ENCODE results near the gene BSN. TPM values are rescaled to one million over a fixed set of nuclear protein-coding genes. Genes with fewer than 3 reads are reported as not detected.
A peak's percentile ranks its signal among the peaks of the same experiment; 100 is the strongest.

Gene BSN
- total RNA-seq, 2 experiments from 2014 or later, result 0.08 to 0.14 TPM

DNA sequence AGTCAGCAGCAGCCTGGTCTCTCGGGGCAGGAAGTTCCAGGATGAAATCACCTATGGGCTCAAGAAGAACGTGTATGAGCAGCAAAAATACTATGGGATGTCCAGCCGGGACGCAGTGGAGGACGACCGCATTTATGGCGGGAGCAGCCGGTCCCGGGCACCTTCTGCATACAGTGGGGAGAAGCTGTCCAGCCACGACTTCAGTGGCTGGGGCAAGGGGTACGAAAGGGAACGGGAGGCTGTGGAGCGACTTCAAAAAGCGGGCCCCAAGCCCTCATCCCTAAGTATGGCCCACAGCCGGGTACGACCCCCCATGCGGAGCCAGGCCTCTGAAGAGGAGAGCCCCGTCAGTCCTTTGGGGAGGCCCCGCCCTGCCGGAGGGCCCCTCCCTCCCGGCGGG is 107.7 kb downstream of the BSN start:
- Mint-ChIP-seq H3K27me3 (no peaks in the 10 kb centered on the region), H3K9me3 (no peaks in the 10 kb centered on the region), H3K36me3 (no peaks in the 10 kb centered on the region), H3K4me1 (peaks cover 5% of the 10 kb centered on the region), H3K4me3 (no peak overlapping the region), H3K27ac (no peak overlapping the region)
- ATAC-seq (ENCODE audit: low read depth) (no peak), DNase-seq (no peak)
- POLR2A ChIA-PET, result no interaction called here

DNA sequence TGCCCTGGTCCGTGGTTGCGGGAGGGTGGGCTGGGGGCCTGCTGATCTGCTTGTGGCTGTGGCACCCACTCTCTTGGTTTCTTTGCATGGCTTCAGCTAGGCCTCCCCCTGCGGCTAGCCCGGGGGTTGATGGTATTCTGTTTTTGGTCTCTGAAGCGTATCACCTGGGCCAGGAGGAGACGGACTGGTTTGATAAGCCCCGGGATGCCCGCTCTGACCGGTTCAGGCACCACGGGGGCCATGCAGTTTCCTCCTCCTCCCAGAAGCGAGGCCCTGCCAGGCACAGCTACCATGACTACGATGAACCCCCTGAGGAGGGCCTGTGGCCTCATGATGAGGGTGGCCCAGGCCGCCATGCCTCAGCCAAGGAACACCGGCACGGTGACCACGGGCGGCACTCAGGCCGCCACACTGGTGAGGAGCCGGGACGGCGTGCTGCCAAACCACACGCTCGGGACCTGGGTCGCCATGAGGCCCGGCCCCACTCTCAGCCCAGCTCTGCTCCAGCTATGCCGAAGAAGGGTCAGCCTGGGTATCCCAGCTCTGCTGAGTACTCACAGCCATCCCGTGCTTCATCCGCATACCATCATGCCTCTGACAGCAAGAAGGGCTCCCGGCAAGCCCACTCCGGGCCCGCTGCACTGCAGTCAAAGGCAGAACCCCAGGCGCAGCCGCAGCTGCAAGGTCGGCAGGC is 108.6 kb downstream of the BSN start:
- Mint-ChIP-seq H3K36me3 (no peaks in the 10 kb centered on the region), H3K9me3 (no peaks in the 10 kb centered on the region), H3K27ac (no peak overlapping the region), H3K27me3 (no peaks in the 10 kb centered on the region), H3K4me1 (peaks cover 5% of the 10 kb centered on the region), H3K4me3 (no peak overlapping the region)
- DNase-seq, result no peak
- POLR2A ChIA-PET, result interaction anchor here (0.5 to 1.1 kb wide), 3 partner anchors 117 to 370 kb away, joined by 3 read pairs; no protein-coding TSS in a partner anchor
- no peak for ATAC-seq (ENCODE audit: low read depth)

DNA sequence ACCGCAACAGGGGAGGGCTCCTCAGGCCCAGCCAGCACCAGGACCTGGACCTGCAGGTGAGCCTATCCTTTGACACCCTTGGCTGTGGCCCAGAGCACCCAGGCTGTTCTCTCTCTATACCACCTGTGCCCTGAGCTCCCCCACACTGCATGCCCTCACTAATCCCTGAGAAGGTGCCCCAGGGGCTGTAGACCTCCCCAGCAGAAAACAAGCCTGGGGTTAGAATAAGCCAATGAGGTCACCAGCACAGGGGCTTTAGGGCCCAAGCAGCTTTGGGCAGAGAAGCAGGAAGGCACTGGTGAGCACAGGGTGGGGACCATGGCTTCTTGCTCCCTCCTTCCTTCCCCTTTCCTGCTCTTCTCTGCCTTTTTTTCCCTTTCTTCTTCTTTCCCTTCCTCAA is 109.6 kb downstream of the BSN start:
- Mint-ChIP-seq H3K4me3 (no peak overlapping the region), H3K27me3 (no peaks in the 10 kb centered on the region), H3K9me3 (no peaks in the 10 kb centered on the region), H3K36me3 (no peaks in the 10 kb centered on the region), H3K4me1 (peaks cover 7% of the 10 kb centered on the region), H3K27ac (no peak overlapping the region)
- DNase-seq (no peak), ATAC-seq (ENCODE audit: low read depth) (no peak)
- POLR2A ChIA-PET, result interaction anchor here (0.7 to 1.3 kb wide), 4 partner anchors 10 to 371 kb away, joined by 3 to 5 read pairs (median 3); no protein-coding TSS in a partner anchor

DNA sequence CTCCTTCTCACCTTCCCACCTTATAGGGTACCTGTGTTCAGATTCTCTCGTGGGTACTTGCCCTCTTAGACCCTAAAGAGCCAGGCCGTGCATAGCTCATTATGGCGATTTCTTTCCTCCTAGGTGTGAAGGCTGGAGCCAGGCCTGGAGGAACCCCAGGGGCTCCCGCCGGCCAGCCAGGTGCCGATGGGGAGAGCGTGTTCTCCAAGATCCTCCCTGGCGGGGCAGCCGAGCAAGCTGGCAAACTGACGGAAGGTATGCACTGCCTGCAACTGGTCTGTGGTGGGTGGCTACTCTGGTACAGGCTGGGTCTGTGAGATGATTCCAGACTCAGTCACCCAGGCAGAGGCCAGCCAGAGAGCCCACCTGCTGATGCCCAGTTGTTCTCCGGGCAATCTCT is 110.0 kb downstream of the BSN start:
- no peaks in the 10 kb centered on the region for H3K27me3 Mint-ChIP-seq
- ATAC-seq (ENCODE audit: low read depth), result no peak
- no peak overlapping the region for H3K27ac Mint-ChIP-seq
- H3K4me1 Mint-ChIP-seq, result peaks cover 7% of the 10 kb centered on the region
- POLR2A ChIA-PET, result interaction anchor here (1.3 kb wide), 1 partner anchor 124 kb away, joined by 5 read pairs; no protein-coding TSS in a partner anchor
- H3K36me3 Mint-ChIP-seq, result no peaks in the 10 kb centered on the region
- no peaks in the 10 kb centered on the region for H3K9me3 Mint-ChIP-seq
- no peak for DNase-seq
- no peak overlapping the region for H3K4me3 Mint-ChIP-seq

GRCh38 chr3:49665822-49666519 is 111.7 kb downstream of the BSN start:
- no peak overlapping the region for H3K27ac Mint-ChIP-seq
- ATAC-seq (ENCODE audit: low read depth) (no peak), DNase-seq (no peak)
- POLR2A ChIA-PET, result interaction anchor here (1.0 to 1.4 kb wide), 2 partner anchors 62 to 126 kb away, joined by 4 read pairs; no protein-coding TSS in a partner anchor
- H3K27me3 Mint-ChIP-seq, result no peaks in the 10 kb centered on the region
- no peaks in the 10 kb centered on the region for H3K36me3 Mint-ChIP-seq
- no peaks in the 10 kb centered on the region for H3K9me3 Mint-ChIP-seq
- H3K4me3 Mint-ChIP-seq, result no peak overlapping the region
- peaks cover 5% of the 10 kb centered on the region for H3K4me1 Mint-ChIP-seq

DNA sequence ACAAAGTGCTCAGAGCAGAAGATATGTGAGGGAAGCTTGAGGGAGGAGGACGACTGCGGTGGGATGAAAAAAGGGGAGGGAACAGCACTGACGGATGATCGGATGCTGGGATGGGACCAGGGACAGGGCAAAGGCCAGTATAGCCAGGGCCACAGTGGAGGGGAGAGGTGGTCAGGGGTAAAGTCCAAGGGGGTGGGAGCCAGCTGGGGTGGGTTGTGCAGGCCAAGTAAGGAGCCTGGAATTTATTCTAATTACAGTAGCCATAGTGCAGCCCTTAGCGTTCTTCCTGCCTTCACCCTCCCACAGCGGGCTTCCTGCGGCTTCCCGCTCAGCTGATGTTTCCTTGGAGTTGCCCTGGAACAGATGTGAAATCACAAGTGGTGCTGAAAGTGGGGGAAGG is 112.3 kb downstream of the BSN start:
- Mint-ChIP-seq H3K27ac (no peak overlapping the region), H3K9me3 (no peaks in the 10 kb centered on the region), H3K27me3 (no peaks in the 10 kb centered on the region), H3K36me3 (no peaks in the 10 kb centered on the region), H3K4me3 (no peak overlapping the region), H3K4me1 (peaks cover 5% of the 10 kb centered on the region)
- POLR2A ChIA-PET, result interaction anchor here (1.4 kb wide), 1 partner anchor 63 kb away, joined by 4 read pairs; no protein-coding TSS in a partner anchor
- no peak for DNase-seq
- ATAC-seq (ENCODE audit: low read depth), result no peak

DNA sequence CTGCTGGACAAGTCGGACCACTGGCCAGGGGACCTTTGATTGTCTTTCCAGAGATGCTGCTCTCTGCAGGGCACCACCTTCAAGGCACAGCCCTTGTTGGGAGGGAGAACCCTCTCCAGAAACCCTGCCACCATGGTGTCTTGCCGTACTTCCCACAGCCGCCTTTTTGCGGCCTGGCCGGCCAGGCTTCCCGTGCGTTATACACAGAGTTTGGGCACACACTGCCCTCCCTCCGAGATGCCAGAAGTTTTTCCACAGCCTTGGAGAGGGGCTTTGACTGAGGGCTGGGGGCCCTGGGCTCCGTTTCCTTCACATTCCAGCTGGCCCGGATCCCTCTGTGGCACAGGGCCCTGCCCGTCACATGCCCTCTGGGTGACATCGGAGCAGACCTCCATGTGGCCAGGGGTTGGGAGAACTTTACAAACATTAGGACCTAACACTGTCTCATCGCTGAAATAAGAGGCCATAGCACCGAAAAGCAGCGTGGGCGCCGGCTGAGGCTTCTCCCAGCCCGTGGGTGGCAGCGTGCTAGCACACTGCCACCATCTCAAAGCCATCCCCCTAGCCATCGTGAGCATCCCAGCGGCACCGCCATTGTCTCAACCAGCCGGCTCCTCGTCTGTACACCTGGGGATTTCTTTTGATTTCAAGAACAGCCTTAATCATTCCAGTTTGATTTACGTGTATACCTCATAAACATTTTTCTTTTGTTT is 113.6 kb downstream of the BSN start:
- POLR2A ChIA-PET, result no interaction called here
- DNase-seq (no peak), ATAC-seq (ENCODE audit: low read depth) (no peak)
- no peak overlapping the region for H3K27ac Mint-ChIP-seq
- H3K27me3 Mint-ChIP-seq, result no peaks in the 10 kb centered on the region
- no peak overlapping the region for H3K4me3 Mint-ChIP-seq
- H3K9me3 Mint-ChIP-seq, result no peaks in the 10 kb centered on the region
- H3K36me3 Mint-ChIP-seq, result no peaks in the 10 kb centered on the region
- H3K4me1 Mint-ChIP-seq, result peaks cover 9% of the 10 kb centered on the region

GRCh38 chr3:49668414-49668797 is 114.1 kb downstream of the BSN start:
- no peak overlapping the region for H3K4me3 Mint-ChIP-seq
- ATAC-seq (ENCODE audit: low read depth) (no peak), DNase-seq (no peak)
- H3K36me3 Mint-ChIP-seq, result no peaks in the 10 kb centered on the region
- H3K9me3 Mint-ChIP-seq, result no peaks in the 10 kb centered on the region
- POLR2A ChIA-PET, result no interaction called here
- H3K27me3 Mint-ChIP-seq, result no peaks in the 10 kb centered on the region
- H3K27ac Mint-ChIP-seq, result no peak overlapping the region
- peaks cover 11% of the 10 kb centered on the region for H3K4me1 Mint-ChIP-seq

DNA sequence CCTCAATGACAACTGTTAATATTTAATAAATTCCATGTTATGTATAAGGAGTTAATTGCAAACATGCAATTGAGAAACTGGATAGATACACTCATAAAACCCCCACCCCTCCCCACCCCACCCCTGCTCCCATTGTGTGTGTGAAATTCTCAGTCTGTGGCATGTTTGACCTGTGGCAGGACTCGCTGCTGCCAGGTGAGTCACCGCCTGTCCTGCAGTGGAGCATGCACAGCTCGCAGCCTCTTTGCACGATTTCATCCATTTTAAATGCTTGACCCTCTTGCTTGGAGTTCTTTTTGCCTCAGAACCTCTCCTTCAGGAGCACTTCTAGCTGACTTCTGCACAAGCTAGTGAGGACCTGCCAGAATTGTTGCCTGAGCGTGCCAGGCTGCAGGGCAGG is 114.6 kb downstream of the BSN start:
- DNase-seq (no peak), ATAC-seq (ENCODE audit: low read depth) (no peak)
- Mint-ChIP-seq H3K4me1 (peaks cover 11% of the 10 kb centered on the region), H3K27ac (no peak overlapping the region), H3K4me3 (no peak overlapping the region), H3K27me3 (no peaks in the 10 kb centered on the region), H3K36me3 (no peaks in the 10 kb centered on the region), H3K9me3 (no peaks in the 10 kb centered on the region)
- POLR2A ChIA-PET, result no interaction called here

DNA sequence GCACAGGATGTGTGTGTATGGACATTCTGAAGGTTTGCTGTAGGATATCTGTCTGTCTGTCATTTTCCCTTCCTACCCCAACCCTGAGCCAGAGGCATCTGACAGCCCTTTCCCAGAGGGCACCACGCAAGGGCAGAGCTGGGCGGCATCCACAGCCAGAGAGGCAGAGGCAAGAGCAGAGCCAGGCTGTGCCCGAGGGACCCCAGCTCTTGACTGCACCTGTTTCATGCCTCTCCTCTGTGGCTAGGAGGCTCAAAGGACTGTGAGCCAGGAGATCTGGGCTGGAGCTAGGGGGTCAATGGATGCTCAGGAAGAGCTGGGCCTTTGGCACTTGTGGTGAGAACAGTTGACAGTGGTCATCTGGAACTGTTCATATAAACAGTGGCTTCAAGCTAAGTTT is 115.1 kb downstream of the BSN start:
- H3K4me3 Mint-ChIP-seq, result no peak overlapping the region
- H3K9me3 Mint-ChIP-seq, result no peaks in the 10 kb centered on the region
- peaks cover 11% of the 10 kb centered on the region for H3K4me1 Mint-ChIP-seq
- H3K27me3 Mint-ChIP-seq, result no peaks in the 10 kb centered on the region
- POLR2A ChIA-PET, result interaction anchor here (0.9 kb wide), 1 partner anchor 129 kb away, joined by 3 read pairs; no protein-coding TSS in a partner anchor
- no peaks in the 10 kb centered on the region for H3K36me3 Mint-ChIP-seq
- ATAC-seq (ENCODE audit: low read depth) (no peak), DNase-seq (no peak)
- H3K27ac Mint-ChIP-seq, result no peak overlapping the region

DNA sequence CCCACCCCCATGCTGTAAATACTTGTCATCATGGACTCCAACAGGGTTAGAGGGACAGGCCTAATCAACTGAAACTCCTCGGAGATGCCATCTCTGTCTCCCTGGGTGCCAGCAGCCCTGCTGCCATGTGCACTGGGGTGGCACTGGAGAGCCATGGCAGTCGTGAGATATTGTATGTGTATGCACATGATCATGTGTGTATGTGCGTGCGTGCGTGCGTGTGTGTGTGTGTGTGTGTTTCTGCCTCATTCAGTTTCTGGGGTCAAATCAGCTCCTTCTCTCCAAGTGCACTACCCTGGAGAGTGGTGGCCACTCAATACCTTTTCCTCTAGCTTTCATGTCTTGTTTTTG is 116.6 kb downstream of the BSN start:
- POLR2A ChIA-PET, result interaction anchor here (1.5 to 2.9 kb wide), 2 partner anchors 131 to 143 kb away, joined by 6 to 46 read pairs; partner anchors contain the start of gene UBA7
- Mint-ChIP-seq H3K9me3 (no peaks in the 10 kb centered on the region), H3K4me1 (peaks cover 21% of the 10 kb centered on the region), H3K27me3 (no peaks in the 10 kb centered on the region), H3K36me3 (peaks cover 1% of the 10 kb centered on the region), H3K27ac (no peak overlapping the region), H3K4me3 (no peak overlapping the region)
- DNase-seq, result no peak
- ATAC-seq (ENCODE audit: low read depth), result no peak

DNA sequence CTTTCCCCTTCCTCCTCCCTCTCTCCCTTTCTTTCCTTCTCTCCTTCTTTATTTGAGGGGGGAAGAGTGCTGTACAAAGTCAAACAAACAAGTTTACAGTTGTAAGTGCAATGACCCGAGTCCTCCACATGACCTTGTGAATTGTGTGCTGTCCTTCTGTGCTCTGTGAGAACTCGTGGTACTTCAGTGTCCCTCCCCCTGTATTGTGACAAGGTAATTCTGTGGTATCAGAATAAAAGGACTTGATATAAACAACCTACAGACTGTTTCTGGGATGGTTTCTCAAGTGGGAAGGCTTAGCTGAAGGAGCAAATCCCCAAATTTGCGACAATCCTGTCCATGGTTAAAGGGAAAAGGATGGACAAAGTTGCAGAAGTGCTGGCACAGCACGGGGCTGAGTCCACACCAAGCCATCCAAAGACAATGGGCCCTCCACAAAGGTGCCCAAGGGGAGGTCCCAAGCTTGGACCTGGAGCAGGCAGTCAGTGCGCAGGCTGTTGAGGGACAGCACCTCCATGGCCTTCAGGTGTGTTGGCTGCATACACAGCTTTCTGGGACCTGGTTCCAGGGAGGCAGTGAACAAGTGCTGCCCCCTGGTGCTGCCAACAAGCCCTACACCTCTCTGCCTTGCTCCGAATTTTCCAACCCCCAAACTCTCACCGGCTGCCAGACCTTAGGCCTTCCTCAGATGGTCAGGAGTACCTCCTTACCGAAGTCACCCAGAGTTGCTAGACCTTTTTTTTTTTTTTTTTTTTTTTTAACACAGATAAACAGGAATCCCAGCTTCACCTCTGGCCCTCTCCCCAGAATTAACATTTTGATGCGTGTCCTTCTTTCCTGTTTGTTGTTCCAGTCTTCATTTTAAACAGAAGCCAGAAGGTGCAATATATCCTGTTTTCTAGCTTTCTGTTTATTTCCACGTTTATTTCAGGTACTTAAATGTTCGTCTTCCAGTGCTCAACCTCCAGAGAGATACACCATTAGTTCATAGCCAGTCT is 117.3 kb downstream of the BSN start:
- peaks cover 2% of the 10 kb centered on the region for H3K36me3 Mint-ChIP-seq
- peak overlapping the region; percentile 62 for H3K27ac Mint-ChIP-seq
- H3K9me3 Mint-ChIP-seq, result no peaks in the 10 kb centered on the region
- DNase-seq (peak; percentile 78), ATAC-seq (ENCODE audit: low read depth) (no peak)
- POLR2A ChIA-PET, result interaction anchor here (0.5 to 2.9 kb wide), 5 partner anchors 52 to 219 kb away, joined by 3 to 46 read pairs (median 4); partner anchors contain the start of genes GMPPB and UBA7
- H3K27me3 Mint-ChIP-seq, result no peaks in the 10 kb centered on the region
- peaks cover 22% of the 10 kb centered on the region for H3K4me1 Mint-ChIP-seq
- peak overlapping the region; percentile 70 for H3K4me3 Mint-ChIP-seq

Data from activated naive CD8-positive, alpha-beta T cell treated with anti-CD3 and anti-CD28 coated beads, Interleukin-2, amount 10 ng/mL, durations not matched to agents 7 days and 5 days (primary cell).